GM19239 (cell line): ENCODE data around the gene DNLZ.
A peak's percentile ranks its signal among the peaks of the same experiment; 100 is the strongest.

Source experiments
- DNase-seq: peaks from one replicate; pipeline ENCODE4 v3.0.0; 2011; ENCODE audit warnings: low spot score; ENCODE audit not compliant: insufficient read length
- FAIRE-seq: peaks from 2 replicates; lab custom pipeline; 2011; peaks lifted over from hg19 to GRCh38; lab: Jason Lieb, UNC

The DNLZ gene

GRCh38 chr9:136347472-136348256, 15.9 kb downstream of the DNLZ start:
- FAIRE-seq: no peak
- no peak for DNase-seq

- DNase-seq: no peak
- no peak for FAIRE-seq
These were observed 16.5 kb downstream of the DNLZ start for GRCh38 chr9:136346927-136347465.

GRCh38 chr9:136346157-136346481, 17.4 kb downstream of the DNLZ start:
- no peak for FAIRE-seq

GRCh38 chr9:136345281-136346156, 18.0 kb downstream of the DNLZ start:
- DNase-seq (no peak), FAIRE-seq (no peak)

More at GRCh38 chr9:136346157-136346481, 17.4 kb downstream of the DNLZ start:
- DNase-seq: no peak

GRCh38 chr9:136344544-136345280, 18.8 kb downstream of the DNLZ start:
- FAIRE-seq: no peak
- DNase-seq: no peak

GRCh38 chr9:136343884-136344269, 19.7 kb downstream of the DNLZ start:
- FAIRE-seq (no peak), DNase-seq (no peak)

- no peak for DNase-seq
- no peak for FAIRE-seq
These were observed 20.2 kb downstream of the DNLZ start for GRCh38 chr9:136343121-136343883.

GRCh38 chr9:136342181-136343120, 21.1 kb downstream of the DNLZ start:
- DNase-seq: peak; percentile 80
- FAIRE-seq: peak; percentile 79

GRCh38 chr9:136341769-136342168, 21.8 kb downstream of the DNLZ start:
- FAIRE-seq (no peak), DNase-seq (no peak)

GRCh38 chr9:136341042-136341655, 22.4 kb downstream of the DNLZ start:
- no peak for DNase-seq
- FAIRE-seq: no peak

- FAIRE-seq (no peak), DNase-seq (no peak)
These were observed 23.0 kb downstream of the DNLZ start for GRCh38 chr9:136340356-136341041.

- no peak for FAIRE-seq
- DNase-seq: no peak
These were observed 23.6 kb downstream of the DNLZ start for GRCh38 chr9:136339958-136340310.

- FAIRE-seq (no peak), DNase-seq (peak; percentile 92)
These were observed 24.2 kb downstream of the DNLZ start for GRCh38 chr9:136339173-136339957.

- FAIRE-seq: no peak
These were observed 25.0 kb downstream of the DNLZ start for GRCh38 chr9:136338511-136338910.

GRCh38 chr9:136337416-136338395, 25.8 kb downstream of the DNLZ start:
- DNase-seq (no peak), FAIRE-seq (no peak)

More at GRCh38 chr9:136338511-136338910, 25.0 kb downstream of the DNLZ start:
- DNase-seq: no peak

- no peak for DNase-seq
- FAIRE-seq: no peak
These were observed 26.7 kb downstream of the DNLZ start for GRCh38 chr9:136336881-136337280.
